GM15510 (cell line): ENCODE measurements around the gene MPDZ.

Experiments
- POLR2A ChIP-seq: IDR thresholded peaks from 3 replicates; pipeline ENCODE4 v1.6.1; 2011; ENCODE audit warnings: borderline replicate concordance; ENCODE audit not compliant: insufficient read length; ENCODE audit errors: extremely low read depth

Gene MPDZ

GRCh38 chr9:13110766-13111417, 168.6 kb downstream of the MPDZ start:
- no peak for TF ChIP-seq POLR2A

DNA sequence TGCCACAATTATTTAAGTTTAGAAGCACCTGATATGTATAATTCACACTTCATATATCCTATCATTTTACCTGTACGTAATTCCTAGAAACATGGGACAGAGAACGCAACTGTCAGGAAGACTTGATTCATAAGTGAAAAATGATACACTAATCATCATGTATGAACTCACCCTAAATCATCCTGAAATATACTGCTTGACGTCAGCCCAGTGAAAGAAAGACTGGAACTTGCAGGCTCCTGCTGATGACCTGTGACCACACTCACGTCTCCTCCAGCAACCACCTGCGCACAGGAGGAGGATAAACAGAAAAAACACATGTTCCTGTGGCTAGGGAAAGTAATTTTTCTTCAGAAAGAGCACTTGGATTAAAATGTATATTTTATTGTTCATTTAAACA, 169.7 kb downstream of the MPDZ start:
- TF ChIP-seq POLR2A: no peak

- no peak for TF ChIP-seq POLR2A
These were observed 172.5 kb downstream of the MPDZ start for GRCh38 chr9:13107008-13107407.

DNA sequence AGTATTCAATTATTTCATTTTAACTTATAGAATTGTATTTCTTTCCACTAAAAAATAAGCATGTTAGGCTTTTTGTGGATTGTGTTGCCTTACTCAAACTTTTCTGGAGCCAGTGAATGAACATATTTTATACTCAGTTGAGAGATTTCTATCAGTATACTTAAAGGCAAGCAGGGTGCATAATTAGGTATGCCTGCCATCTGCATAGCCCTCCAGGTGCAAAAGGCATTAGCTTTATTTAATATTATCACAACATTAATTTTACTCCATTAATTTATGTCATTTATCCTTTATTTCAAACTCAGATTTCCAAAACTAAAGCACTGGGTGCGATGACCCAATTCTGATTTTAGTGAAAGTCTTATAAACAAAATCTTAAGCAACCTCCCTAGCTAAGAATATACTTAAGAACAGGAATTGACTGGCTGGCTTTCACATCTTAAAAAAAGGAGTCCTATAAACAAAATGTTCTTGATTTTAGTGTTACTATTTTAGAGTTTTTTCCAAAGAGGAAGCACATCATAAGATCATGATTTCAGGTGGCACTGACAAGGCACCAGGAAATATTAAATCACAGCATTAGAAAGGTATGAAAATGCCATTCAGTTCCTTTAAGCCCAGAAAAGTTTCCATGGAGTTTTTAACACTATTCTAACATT, 178.4 kb downstream of the MPDZ start:
- TF ChIP-seq POLR2A: no peak

DNA sequence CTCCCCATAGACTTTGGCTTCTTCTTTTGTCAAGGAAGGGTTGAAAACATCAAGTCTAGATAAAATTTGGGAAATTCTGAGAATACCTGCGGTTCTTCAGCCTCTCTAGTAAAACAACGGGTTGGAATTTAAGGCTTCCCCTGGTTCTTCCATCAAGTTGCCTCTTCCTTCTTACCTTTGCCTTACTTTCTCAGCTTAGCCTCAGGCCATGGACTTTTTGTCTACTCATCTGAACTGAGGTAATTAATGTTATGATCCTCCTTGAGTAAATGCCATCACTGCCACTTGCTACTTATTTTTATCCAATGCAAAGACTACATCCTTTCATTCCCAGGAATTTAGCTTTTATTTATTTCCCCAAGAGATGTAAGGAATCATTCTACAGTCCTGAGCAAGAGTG, 184.4 kb downstream of the MPDZ start:
- no peak for TF ChIP-seq POLR2A

GRCh38 chr9:13090628-13091027, 188.9 kb downstream of the MPDZ start:
- TF ChIP-seq POLR2A: no peak

- TF ChIP-seq POLR2A: no peak
These were observed 189.8 kb downstream of the MPDZ start for GRCh38 chr9:13089666-13090065.

GRCh38 chr9:13088720-13089427, 190.6 kb downstream of the MPDZ start:
- no peak for TF ChIP-seq POLR2A

- TF ChIP-seq POLR2A: no peak
These were observed 195.4 kb downstream of the MPDZ start for GRCh38 chr9:13083963-13084528.

- no peak for TF ChIP-seq POLR2A
These were observed 196.1 kb downstream of the MPDZ start for GRCh38 chr9:13083366-13083765.

DNA sequence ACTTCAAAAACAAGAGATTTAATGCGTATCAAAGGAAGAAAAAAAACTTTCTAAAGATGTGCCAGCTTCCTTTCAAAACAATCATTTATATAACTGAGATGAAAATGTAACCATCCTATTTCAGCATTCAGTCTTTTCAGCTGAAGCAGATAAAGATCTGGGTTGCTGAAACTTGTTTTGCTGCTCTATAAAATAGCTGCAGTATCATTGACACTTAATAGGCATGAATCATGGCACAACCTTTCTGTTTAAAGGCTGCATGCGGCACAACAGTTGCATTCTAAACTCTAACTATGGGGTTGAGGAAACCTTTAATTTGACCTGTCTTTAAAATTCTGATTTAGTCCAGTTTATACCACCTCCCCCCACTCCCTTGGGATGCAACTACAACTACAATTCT, 196.7 kb downstream of the MPDZ start:
- TF ChIP-seq POLR2A: no peak

DNA sequence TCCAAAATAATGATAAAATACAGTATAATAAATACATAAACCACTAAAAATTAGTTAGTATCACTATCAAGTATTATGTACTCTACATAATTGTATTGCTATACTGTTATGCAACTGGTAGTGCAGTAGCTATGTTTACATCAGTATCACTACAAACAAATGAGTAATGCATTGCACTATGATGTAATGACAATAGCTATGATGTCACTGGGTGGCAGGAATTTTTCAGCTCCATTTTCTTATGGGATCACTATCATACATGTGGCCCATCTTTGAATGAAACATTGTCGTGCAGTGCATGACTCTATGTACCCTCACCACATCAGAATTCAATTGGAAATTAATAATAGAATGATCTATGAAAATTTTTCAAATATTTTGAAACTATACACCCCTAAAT, 201.3 kb downstream of the MPDZ start:
- no peak for TF ChIP-seq POLR2A

GRCh38 chr9:13076616-13077015, 202.9 kb downstream of the MPDZ start:
- TF ChIP-seq POLR2A: no peak

- no peak for TF ChIP-seq POLR2A
These were observed 207.6 kb downstream of the MPDZ start for GRCh38 chr9:13071921-13072320.
